Femur (tissue), 1 donor: Measurements from ENCODE around the gene SLC1A3.
A peak's percentile ranks its signal among the peaks of the same experiment; 100 is the strongest.
"Not testable (repeated sequence)": the region's sequence is repeated elsewhere in the genome, so short reads cannot be mapped to it uniquely, and the experiment has no call there.

Experiments used
- DNase-seq: peaks from one replicate; pipeline ENCODE4 v3.0.0-alpha.2; 2017

SLC1A3 gene

DNA sequence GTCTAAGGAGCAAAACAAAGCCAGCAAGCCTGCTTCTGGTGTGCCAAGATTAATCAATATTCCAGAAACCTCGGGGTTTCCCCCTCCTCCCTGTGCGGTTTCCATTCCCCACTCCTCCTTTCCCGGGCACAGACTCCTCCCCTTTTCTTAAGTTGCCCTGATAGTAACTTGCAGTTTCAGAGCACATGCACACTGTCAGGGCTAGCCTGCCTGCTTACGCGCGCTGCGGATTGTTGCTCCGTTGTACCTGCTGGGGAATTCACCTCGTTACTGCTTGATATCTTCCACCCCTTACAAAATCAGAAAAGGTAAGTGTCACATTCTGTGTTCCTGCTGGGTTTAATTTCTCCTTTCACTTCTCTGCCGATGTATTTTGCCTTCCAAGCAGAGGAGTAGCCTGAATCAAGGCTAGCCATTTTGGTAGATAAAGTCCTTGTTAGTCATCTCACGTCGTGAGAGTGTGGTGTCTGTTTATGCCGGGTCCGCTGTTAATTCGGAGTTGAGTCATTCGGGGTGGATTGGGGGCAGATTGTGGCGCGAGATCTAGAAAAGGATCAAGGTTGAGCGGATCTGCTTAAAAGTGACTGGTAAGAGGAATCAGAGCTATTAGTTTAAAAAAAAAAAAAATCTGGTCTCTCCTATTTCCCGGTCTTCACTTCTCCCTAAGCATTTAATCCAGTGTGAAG, at the start of gene SLC1A3:
Gene SLC1A3 (plus strand): TSS at position 179 of the 686 bp plus-strand sequence. CDS start 1,818 bp downstream, outside the sequence.
- DNase-seq, result peak; percentile 76

DNA sequence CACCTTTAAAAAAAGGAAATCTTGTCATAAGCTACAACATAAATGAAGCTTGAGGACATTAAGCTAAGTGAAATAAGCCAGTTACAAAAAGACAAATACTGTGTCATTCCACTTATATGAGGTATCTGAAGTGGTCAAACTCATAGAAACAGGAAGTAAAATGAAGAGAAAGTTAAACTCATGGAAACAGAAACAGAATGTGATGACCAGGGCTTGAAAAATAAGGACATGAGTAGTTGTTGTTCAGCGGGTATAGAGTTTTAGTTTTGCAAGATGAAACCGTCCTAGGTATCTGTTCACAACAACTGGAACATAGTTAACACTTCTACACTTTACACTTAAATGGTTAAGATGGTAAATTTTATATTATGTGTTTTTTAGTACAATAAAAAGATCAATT, 47.8 kb upstream of the SLC1A3 start:
- no peak for DNase-seq

DNA sequence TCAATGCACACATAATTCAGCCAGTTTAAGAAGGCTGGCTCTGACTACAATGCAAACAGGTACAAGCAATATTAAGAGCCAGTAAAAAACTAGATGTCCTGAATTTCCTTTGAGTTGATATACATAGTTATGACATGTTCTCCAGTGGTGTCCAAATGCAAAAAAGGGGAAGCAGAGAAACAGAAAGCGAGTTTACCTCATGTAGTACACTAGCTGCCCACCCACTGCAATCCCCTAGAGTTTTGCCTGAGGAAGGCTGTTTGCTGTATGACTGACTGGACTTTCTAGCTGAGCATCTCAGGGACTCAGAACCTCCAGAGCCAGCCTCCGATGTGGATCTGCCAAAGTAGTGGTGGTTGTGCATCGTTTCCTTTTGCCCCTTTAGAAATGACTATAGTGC, 44.8 kb upstream of the SLC1A3 start:
- DNase-seq, result no peak

DNA sequence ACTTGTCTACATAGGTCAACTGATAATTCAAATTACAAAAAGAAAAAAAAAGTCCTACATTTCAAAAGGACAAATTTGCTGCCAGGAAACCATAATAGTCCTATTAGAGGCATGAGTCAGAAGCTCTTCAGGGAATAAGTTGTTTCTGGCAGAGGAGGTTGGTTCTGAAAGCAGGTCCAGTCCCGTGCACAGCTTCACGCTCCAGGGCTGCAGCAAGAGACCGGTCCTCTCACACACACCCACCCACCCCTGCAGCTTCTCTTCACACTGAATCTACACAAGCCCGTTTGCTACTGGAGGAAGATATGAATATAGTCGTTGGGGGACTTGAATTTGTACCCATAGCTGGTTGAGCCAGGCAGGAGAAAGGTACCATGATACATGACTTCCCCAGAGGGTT, 36.9 kb upstream of the SLC1A3 start:
- DNase-seq, result no peak

DNA sequence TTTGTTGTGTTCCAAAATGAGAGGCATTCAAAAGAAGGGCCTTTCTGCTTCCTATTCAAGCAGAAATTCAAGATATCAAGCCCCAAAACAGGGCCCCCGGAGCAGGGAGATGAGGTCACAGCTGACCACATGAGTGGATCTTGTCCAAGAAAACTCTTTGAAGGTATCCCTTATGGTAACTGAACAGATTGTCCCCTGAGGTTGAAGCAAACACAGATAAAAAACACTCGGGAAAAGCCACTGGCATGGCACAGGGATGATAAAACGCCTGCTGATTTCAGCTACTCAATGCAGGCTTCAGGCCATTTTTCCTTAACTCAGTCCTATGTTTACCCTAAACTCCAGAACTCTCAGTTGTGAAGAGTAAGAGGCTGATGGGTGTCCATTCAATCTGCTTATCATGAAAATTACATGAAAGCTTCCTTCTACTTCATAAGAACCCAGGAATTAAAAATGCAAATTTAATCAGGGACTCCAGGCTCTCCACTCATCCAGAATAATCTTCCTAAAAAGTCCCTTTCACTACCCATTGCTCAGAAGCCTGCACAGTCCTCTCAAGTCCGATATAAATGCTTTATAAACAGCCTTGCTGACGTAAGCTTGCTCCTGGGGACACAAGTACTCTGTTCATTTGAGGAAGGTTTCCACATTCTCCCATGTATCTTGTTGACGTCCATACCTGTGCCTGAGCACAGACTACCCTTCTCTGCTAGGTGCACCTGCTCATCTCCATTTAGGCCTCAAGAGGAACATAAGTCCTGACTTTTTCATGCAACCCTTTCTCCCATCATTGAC, 35.9 kb upstream of the SLC1A3 start:
- peak; percentile 55 for DNase-seq

DNA sequence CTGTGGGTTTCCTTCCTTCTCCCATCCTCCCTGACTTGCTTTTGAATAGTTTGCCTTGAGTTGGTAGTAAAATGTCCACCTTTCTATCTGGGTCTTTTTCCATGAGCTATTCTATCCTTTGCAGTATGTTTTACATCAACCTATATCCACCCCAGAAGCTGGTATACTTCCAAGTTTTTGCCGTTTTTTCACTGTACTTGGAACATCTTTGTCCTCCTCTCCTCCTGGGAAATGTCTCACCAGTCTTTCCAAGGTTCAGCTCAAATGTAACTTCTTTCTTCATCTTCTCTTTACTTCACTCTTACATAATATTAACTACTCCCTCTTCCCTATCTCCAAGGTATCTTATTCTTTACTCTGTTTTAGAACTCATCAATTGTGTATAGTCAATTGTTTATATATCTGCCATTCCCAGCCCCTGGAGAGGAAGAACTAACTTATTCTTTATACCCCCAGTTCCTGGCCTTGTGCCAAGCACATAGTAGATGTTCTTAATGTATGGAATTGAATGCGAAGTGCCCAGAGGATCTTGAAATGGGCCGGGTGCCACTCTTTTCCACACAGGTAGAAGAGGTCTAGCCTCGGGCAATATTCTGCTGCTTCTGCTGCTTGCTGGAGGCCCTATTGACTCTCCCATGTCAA, 34.9 kb upstream of the SLC1A3 start:
- no peak for DNase-seq

DNA sequence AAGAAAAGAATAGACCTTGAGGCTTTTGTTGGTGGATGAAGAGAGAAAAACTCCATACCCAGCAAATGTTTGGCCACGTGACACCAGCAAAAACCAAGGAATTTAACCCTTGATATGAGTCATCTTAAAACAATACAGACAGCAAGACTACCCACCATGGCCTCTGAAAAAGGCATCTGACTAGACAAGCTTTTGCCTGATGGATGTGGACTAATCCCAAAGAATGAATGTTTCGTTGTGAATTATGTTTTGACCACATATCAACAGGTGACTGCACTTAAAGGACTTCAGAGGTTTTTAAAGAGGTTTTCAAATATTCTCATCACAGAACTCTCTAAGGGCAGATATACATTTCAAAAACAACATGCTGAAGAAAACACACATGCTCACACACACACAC, 33.0 kb upstream of the SLC1A3 start:
- no peak for DNase-seq

DNA sequence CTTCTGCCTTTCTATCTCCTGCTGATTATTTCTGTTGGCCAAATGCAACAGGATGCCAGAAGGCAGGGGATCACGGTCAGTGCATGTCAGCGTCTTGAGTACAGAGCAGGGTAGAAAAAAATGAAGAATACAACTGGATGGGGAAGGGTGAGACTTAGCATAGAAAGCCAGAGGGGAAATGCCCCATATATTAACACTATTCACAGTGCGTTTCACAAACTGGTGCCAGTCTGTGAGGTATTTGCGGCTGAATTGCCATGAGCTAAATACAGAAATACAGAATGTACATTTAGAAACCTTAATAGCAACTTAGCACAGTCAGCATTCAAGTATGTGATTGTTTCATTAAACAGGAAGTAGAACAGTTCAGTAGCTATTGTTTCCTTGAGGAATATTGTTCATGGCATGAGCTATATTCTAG, 31.0 kb upstream of the SLC1A3 start:
- no peak for DNase-seq

DNA sequence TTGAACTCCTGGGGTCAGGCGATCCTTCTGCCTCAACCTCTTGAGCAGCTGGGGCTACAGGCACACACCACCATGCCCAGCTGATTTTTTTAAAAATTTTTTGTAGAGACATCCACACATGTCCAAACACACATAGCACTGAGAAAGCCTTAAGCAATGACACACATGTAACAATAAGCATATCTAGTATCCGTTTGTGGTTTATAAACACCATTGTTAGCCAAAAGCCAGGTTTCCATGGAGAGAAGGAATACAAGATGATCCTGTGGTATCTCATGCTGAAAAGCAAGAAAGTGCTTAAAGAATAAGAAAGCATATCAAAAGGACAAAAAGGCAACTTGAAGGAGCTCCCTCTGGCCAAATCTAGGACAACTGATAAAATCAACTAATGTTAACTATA, 29.7 kb upstream of the SLC1A3 start:
- no peak for DNase-seq

DNA sequence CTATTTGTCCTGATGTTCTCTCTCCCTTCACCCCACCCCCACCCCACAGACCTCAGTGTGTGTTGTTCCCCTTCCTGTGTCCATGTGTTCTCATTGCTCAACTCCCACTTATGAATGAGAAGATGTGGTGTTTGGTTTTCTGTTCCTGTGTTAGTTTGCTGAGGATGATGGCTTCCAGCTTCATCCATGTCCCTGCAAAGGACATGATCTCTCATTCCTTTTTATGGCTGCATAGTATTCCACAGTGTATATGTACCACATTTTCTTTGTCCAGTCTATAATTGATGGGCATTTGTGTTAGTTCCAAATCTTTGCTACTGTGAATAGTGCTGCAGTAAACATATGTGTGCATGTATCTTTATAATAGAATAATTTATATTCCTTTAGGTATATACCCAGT, 26.5 kb upstream of the SLC1A3 start:
- not testable (repeated sequence) for DNase-seq

DNA sequence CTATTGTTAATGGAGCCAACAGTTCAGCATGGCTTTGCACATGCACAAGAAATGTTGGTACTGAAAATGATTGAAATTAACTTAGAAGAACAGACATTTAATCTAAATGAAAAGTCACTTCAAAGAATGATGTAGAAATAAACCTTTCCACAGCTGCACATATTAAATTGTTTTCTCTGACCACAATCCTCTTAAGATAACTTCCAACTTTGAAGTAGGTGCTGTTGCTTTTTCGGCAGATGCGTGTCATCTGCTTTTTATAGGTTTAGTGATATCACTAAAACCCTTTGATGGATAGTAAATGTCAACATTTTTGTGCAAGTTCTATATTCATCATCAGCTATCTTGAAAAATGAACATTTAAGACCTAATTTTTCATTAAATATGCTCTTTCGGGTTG, 25.3 kb upstream of the SLC1A3 start:
- DNase-seq, result no peak

DNA sequence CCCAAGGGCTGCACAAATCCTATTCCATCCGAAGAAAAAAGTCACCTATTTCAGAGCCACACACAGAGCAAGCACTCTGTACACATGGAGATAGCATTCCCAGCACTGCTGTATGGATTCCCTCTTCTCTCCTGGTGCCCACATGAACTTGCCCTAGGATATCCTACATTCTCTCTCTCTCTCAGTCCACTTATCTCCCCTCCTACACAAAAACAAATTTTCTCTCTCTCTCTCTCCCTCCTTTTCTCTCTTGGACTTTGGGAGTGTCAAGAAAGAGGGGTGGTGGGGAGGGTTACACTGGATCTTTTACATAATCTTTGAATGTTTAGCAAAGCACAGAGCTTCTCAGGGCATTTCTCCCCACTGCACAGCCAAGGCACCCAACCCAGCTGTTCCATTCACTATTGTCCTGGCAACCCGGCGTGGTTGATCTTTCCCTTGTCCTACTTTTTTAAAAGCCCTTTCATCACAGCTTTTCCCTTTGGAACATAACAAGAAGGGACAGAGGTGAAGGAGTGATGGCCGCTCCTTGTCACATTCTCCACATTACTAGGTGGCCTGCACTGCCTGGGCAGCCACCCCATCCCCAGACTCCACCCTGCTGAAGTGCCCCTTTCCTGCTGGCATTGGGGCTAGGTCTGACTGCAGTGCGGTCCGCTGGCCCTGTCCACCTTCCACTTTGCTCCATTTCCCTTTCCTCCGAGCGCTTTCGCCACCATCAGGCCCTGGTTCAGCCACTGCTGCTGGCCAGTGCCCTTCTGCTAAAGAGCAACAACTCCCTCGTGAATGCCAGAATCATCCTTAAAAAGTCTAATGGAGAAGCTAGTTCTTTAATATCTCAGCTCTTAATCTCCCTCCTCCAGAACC, 22.2 kb upstream of the SLC1A3 start:
- DNase-seq, result no peak

DNA sequence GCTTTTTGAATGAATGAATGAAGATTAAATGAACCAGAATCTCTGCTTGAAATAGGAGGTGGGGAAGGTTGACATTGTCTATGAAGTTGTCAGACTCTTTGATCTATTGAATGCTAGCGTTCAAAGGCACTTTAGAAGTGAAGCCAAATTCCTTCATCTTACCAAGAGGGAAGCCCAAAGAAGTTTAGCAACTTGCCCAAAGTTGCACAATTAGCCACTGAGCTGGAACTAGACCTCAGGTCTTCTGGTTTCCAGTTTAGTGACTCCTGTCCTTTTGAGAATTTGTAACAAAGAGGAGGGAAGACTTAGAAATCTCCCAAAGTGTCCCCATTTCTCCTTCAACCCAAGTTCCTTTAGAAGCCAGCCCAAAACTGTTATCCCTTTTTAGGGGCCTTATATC, 20.7 kb upstream of the SLC1A3 start:
- no peak for DNase-seq

DNA sequence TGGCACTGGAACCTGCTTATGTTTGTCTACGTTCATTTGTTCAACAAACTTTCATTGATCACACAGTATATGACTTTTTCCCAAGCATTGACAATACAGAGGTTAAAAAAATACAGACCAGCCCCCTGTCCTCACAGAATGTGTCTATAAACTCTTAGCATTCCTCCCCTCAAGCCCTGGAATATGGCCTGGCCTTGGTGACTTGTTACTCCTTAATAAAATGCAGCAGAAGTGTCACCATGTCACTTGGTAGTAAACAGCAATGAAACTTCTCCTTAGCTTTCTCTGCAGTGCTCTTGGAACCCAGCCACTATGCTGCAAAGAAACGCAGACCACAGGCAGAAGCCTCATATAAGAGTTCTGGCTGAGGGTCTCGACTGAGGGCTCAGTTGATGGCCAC, 19.1 kb upstream of the SLC1A3 start:
- no peak for DNase-seq

DNA sequence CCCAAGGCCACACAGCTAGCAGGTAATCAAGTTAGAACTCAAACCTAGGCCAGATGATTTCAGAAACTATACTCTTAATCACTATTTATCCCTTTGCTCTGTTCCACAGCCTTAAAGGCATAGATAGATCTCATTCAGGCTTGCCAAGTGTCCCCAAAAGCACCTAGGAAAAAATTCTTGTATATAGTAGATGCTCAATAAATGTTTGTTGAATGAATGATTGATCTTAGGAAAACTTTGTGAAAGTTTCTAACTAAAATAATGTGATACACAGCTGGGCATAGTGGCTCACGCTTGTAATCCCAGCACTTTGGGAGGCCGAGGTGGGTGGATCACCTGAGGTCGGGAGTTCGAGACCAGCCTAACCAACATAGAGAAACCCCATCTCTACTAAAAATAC, 16.7 kb upstream of the SLC1A3 start:
- DNase-seq, result not testable (repeated sequence)

DNA sequence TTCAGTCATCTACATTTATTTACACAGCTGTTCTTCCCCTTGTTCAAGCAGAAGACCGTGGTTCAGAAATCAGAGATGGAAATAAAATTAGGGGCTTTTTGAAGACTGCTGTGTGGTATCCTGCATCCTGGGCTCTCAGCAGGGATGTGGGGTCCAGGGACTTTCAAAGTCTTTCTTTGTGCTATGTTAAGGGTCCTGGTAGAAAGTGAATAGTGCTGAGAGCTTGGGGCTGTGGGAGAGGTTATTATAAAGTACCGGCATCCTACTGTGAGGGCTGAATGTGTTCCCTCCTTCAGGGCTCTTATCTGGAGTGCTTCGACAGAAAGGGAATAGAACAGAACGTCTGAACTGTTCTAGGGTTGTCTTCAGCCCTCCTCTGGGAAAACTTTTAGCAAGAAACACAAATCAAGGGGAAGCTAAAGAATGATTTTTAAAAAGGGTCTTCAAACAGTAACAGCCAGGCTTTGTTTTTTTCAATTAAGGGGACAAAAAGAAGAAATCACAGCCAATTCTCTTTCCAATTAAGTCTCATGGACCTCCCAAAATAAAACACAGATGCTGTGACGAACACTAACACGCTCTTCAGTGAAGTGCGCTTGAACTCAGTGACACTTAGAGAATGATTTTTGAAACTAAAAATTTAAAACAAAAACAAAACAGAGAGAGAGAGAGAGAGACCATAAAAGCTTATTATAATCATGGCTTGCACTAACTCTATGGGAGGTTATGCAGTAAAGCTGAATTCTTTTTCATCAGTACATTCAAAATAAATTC, 15.7 kb upstream of the SLC1A3 start:
- no peak for DNase-seq

DNA sequence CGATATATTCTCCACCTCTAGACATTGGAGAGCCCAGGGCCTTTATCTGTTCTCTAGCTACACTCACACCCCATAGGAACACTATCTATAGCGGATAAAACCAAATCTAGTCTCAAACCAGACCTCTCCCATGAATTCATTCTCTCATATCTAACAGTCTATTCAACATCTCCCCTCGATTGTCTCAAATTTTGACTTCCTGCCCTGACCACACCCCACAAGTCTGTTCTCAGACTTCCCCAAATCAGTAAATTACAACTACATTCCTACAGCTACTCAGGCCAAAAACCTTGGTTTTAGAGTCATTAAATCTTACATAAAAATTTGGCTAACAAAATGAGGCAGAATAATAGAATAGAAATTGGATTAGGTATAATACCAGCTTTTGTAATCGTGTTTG, 12.5 kb upstream of the SLC1A3 start:
- DNase-seq, result no peak

DNA sequence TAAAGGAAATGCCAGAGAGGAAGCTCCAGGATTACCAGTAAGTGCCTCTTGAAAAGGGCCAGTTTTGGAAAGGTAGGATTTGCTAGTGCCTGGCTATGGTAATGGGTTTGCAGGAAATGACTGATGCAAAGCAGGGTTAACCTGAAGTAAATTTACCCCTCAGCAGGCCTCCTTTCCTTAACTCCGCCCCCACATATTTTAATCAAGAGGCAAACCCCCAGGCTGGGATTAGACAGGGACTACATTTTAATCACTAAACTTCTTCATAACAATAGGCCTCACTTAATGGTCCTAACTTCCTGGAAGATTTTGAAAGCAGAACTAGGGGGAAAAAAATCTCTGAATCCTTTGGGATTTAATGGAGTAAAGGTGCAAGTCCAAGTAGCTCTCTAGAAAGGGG, 10.2 kb upstream of the SLC1A3 start:
- DNase-seq, result no peak

DNA sequence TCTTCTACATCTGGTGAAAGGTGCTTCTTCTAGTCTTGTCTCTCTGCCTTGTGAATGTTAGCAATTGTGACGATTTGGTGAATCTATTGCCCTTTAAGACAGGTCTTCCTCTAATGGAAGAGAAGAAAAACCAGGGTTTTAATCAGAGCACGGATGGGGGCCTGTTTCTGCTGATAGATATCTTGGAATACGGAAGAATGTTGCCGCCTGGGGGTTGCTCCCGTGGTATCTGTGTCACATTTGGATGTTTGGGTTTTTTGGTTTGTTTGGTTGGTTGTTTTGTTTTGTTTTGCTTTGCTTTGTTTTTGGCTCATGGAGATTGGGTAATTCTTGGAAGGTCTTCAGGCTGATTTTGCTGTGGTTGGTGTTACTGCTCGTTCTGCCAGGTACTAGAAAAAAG, 9.7 kb upstream of the SLC1A3 start:
- no peak for DNase-seq

DNA sequence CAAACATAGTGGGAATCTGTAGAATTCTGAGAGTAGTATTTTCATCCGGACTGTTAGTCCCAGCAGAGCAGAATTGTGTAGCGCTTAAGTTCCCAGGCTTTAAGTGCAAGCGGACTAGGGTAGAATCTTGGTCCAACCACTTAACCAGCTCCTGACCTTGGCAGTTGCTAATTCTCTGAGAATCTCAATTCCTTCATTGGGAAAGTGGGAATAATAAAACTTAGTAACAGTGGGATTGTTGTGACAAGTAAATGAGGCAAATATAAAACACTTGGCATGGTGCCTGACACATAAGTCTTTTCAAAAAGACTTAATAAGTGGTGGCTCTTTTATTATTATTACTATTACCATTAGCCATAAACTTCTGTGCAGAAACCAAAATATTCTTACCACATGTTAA, 8.4 kb upstream of the SLC1A3 start:
- peak; percentile 20 for DNase-seq

DNA sequence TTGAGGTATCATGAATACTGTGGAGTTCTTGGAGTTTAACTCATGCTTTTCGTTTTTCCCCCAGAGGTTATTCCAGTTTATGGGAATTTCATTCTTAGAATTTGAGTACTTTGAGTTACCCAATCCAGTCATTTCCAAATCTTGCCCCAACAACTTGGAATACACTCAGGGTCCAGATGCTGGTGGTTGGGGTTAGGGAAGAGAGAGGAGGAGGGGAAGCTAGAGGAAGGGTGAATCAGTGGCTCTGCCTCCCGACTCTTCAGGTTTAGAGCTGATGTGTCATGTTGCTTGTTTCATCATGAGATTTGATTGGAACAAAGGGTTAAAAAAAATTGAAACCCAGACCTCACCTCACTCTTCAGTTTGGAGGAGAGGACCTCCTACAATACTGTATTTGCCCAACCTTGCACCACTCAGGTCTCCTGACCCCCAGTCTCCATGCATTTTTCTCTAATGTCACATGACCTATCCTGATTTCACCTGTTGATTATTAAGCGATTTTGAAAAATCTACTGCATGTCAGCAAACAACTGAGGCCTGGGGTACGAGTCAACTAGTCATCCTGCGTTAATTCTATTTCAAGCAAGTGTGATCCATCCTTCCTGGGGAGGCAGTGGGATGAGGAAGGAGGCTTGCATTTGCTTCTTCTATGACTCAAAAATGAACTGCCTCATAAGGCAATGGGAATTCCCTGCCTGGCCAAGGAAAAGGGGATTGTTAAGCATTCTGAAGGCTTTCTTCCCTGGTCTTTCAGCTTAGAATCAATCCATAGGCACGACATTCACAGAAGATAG, 6.2 kb upstream of the SLC1A3 start:
- DNase-seq, result no peak
